Tracheal epithelial cell (primary cell): Measurements from ENCODE around the gene NKX2-1. TPM values are rescaled to one million over a fixed set of nuclear protein-coding genes. Genes with fewer than 3 reads are reported as not detected.

Experiments
- total RNA-seq: library from RNA; depleted of rRNA; stranded (reverse); fragments of >200 nt; gene quantifications from 2 replicates; pipeline ENCODE4 v1.2.1, GENCODE V29; 2014

NKX2-1 gene
- 0.48 and 7.0 TPM in 2 replicates for total RNA-seq

DNA sequence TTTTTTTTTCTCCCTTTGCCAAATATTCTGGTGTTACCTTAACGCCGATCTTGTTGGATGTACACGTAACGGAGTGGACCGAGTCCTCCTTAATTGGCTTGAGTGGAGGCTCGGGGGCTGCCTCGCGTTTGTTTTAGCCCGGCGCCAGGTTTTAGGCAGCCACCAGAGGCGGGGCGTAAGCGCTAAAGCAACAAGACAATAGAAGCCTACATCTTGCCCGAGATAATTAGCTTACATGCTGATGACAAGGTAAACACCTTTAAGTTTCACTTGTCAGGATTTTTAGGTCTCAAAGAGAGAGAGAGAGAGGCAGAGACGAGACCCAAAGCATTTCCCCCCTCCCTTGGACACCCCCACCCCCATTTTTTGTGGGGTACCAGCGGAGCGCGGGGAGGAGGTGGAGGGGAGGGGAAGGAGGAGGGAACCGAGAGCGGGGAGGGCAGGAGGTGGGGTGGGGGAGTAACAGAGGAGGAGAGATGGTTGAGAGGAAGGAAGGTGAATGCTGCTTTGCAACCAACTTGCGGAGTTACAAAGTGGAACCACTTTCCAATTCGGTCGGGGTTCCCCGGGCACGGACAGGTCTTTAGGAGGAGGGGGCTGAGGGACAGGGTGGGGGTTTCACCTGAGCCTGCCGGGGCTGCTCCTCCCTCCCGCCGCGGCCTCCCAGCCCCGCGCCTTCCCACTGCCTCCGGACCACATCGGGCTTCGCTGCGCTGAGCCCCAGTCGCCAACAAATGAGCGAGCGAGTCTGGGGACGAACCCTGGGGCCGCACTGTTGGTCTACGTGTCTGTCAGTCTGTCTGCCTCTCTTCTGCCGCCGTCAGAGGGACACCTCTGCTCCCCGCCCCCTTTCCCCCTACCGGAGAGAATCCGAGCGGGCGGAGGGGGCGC, at the start of gene NKX2-1:
Gene NKX2-1 (minus strand): TSS at position 802 of the 891 bp plus-strand sequence. CDS start 103 bp downstream, at position 699.

Other genes with a start within 250 kb of the NKX2-1 start
- gene MBIP, start 199.6 kb downstream of the NKX2-1 start, total RNA-seq, result 4.6 and 5.5 TPM in 2 replicates
- gene NKX2-8, start 62.4 kb upstream of the NKX2-1 start, total RNA-seq, result 0.21 TPM in 1 of 2 replicates, not detected in the other
- gene PAX9, start 141.6 kb upstream of the NKX2-1 start, total RNA-seq, result 4.6 and 16.8 TPM in 2 replicates